H9 (cell line): ENCODE results near the gene LRMDA. TPM values are rescaled to one million over a fixed set of nuclear protein-coding genes. Genes with fewer than 3 reads are reported as not detected.

Experiments
- DNase-seq: peaks from one replicate; pipeline ENCODE4 v3.0.0-alpha.2; 2017
- H2AFZ ChIP-seq: one replicate; pipeline ENCODE4 v1.6.1; 2013; ENCODE audit warnings: mild to moderate bottlenecking, low read length, control low read depth, moderate library complexity
- H2AK5ac ChIP-seq: 2 replicates; pipeline ENCODE4 v1.6.1; 2013; ENCODE audit warnings: low read length, control low read depth, mixed read lengths; ENCODE audit not compliant: insufficient read length
- H2BK120ac ChIP-seq: one replicate; pipeline ENCODE4 v1.6.1; 2013; ENCODE audit warnings: low read depth, mild to moderate bottlenecking, low read length, control low read depth, inconsistent platforms; ENCODE audit not compliant: poor library complexity, severe bottlenecking
- H2BK12ac ChIP-seq: 2 replicates; pipeline ENCODE4 v1.6.1; 2013; ENCODE audit warnings: low read length, control low read depth, mixed read lengths, low read depth; ENCODE audit not compliant: insufficient read length
- H2BK15ac ChIP-seq: 2 replicates; pipeline ENCODE4 v1.6.1; 2013; ENCODE audit warnings: low read depth, low read length, control low read depth
- H2BK20ac ChIP-seq: one replicate; pipeline ENCODE4 v1.6.1; 2013; ENCODE audit warnings: low read depth, mild to moderate bottlenecking, low read length, control low read depth, inconsistent platforms; ENCODE audit not compliant: poor library complexity, severe bottlenecking
- H2BK5ac ChIP-seq: 2 replicates; pipeline ENCODE4 v1.6.1; 2013; ENCODE audit warnings: low read length, control low read depth, mixed read lengths; ENCODE audit not compliant: insufficient read length
- H3K14ac ChIP-seq: 2 replicates; pipeline ENCODE4 v1.6.1; 2013; ENCODE audit warnings: low read length, control low read depth; ENCODE audit not compliant: insufficient read depth
- H3K18ac ChIP-seq: 2 replicates; pipeline ENCODE4 v1.6.1; 2013; ENCODE audit warnings: low read depth, mild to moderate bottlenecking, mixed read lengths, low read length, control low read depth; ENCODE audit not compliant: insufficient read length
- H3K23ac ChIP-seq: 2 replicates; pipeline ENCODE4 v1.6.1; 2013; ENCODE audit warnings: low read length, control low read depth, mixed read lengths, low read depth; ENCODE audit not compliant: insufficient read length
- H3K23me2 ChIP-seq: 2 replicates; pipeline ENCODE4 v1.6.1; 2013; ENCODE audit warnings: low read depth, mild to moderate bottlenecking, mixed read lengths, low read length, control low read depth; ENCODE audit not compliant: insufficient read length, poor library complexity, severe bottlenecking
- H3K27ac ChIP-seq: 2 replicates; pipeline ENCODE4 v1.5.1; 2013; ENCODE audit warnings: low read length, control low read depth, mixed read lengths, low read depth; ENCODE audit not compliant: insufficient read length
- H3K27me3 ChIP-seq: 2 replicates; pipeline ENCODE4 v1.6.1; 2013; ENCODE audit warnings: low read length, control low read depth, inconsistent platforms; ENCODE audit not compliant: insufficient read depth
- H3K4ac ChIP-seq: 2 replicates; pipeline ENCODE4 v1.6.1; 2013; ENCODE audit warnings: low read depth, mild to moderate bottlenecking, control low read depth, inconsistent platforms, low read length, moderate library complexity
- H3K4me1 ChIP-seq: 2 replicates; pipeline ENCODE4 v1.6.1; 2013; ENCODE audit warnings: low read length, control low read depth, inconsistent platforms; ENCODE audit not compliant: insufficient read depth
- H3K4me2 ChIP-seq: 2 replicates; pipeline ENCODE4 v1.6.1; 2013; ENCODE audit warnings: low read length, control low read depth, mixed read lengths; ENCODE audit not compliant: insufficient read length, insufficient read depth
- H3K56ac ChIP-seq: 2 replicates; pipeline ENCODE4 v1.6.1; 2013; ENCODE audit warnings: low read depth, mild to moderate bottlenecking, mixed read lengths, low read length, control low read depth; ENCODE audit not compliant: insufficient read length
- H3K79me1 ChIP-seq: 2 replicates; pipeline ENCODE4 v1.6.1; 2013; ENCODE audit warnings: low read depth, mild to moderate bottlenecking, moderate library complexity, low read length, control low read depth, inconsistent platforms; ENCODE audit not compliant: insufficient read depth, poor library complexity, severe bottlenecking
- H3K79me2 ChIP-seq: 2 replicates; pipeline ENCODE4 v1.6.1; 2013; ENCODE audit warnings: low read length, control low read depth, inconsistent platforms; ENCODE audit not compliant: insufficient read depth
- H3K9ac ChIP-seq: 2 replicates; pipeline ENCODE4 v1.6.1; 2013; ENCODE audit warnings: low read length, control low read depth, mixed read lengths; ENCODE audit not compliant: insufficient read length; ENCODE audit errors: extremely low read depth
- H3K9me3 ChIP-seq: one replicate; pipeline ENCODE4 v1.6.1; 2013; ENCODE audit warnings: low read depth, low read length, inconsistent platforms; ENCODE audit not compliant: control insufficient read depth
- H3T11ph ChIP-seq: one replicate; pipeline ENCODE4 v1.6.1; 2013; ENCODE audit warnings: mild to moderate bottlenecking, low read length, control low read depth, inconsistent platforms
- H4K20me1 ChIP-seq: one replicate; pipeline ENCODE4 v1.6.1; 2013; ENCODE audit not compliant: control insufficient read depth, insufficient read length, insufficient read depth
- H4K5ac ChIP-seq: 2 replicates; pipeline ENCODE4 v1.6.1; 2013; ENCODE audit warnings: low read depth, mild to moderate bottlenecking, mixed read lengths, low read length, control low read depth; ENCODE audit not compliant: insufficient read length
- H4K8ac ChIP-seq: replicated peaks from 2 replicates; pipeline ENCODE4 v1.6.1; 2013; ENCODE audit warnings: low read length, control low read depth, mixed read lengths, low read depth; ENCODE audit not compliant: insufficient read length
- H4K91ac ChIP-seq: 2 replicates; pipeline ENCODE4 v1.6.1; 2013; ENCODE audit warnings: low read depth, mild to moderate bottlenecking, moderate library complexity, mixed read lengths, low read length, control low read depth; ENCODE audit not compliant: insufficient read length
- H3K27ac Mint-ChIP-seq, 3 experiments: 2 replicates in 2 of 3; 3 replicates in 1 of 3; pipeline ENCODE4 v1.8.0; 2020 to 2021; ENCODE audit warnings: mixed read lengths in 3 of 3, mild to moderate bottlenecking in 1 of 3, moderate library complexity in 1 of 3
- H3K27me3 Mint-ChIP-seq: 2 replicates; pipeline ENCODE4 v1.8.0; 2021; ENCODE audit warnings: low read depth, mild to moderate bottlenecking, moderate library complexity, mixed read lengths
- H3K36me3 Mint-ChIP-seq, 3 experiments: 2 replicates in 2 of 3; 3 replicates in 1 of 3; pipeline ENCODE4 v1.8.0; 2020 to 2021; ENCODE audit warnings: low read depth in 3 of 3, mixed read lengths in 3 of 3; ENCODE audit not compliant: insufficient read depth in 1 of 3
- H3K4me1 Mint-ChIP-seq, 2 experiments: 2 replicates each; pipeline ENCODE4 v1.8.0; 2020; ENCODE audit warnings: mixed read lengths in 2 of 2
- H3K4me3 Mint-ChIP-seq, 2 experiments: 2 replicates in 1 of 2; 3 replicates in 1 of 2; pipeline ENCODE4 v1.8.0; 2020 to 2021; ENCODE audit warnings: mild to moderate bottlenecking in 2 of 2, mixed read lengths in 2 of 2, moderate library complexity in 1 of 2
- H3K9me3 Mint-ChIP-seq, 2 experiments: 2 replicates in 1 of 2; 3 replicates in 1 of 2; pipeline ENCODE4 v1.8.0; 2020; ENCODE audit warnings: mild to moderate bottlenecking in 2 of 2, mixed read lengths in 2 of 2, moderate library complexity in 1 of 2
- CTCF ChIP-seq: fragments of 200-600 bp; sonication (generic); conservative IDR thresholded peaks from 3 replicates; pipeline ENCODE4 v1.8.0; 2021; ENCODE audit warnings: antibody characterized with exemption, mild to moderate bottlenecking
- WGBS: extraction: QIAGEN DNeasy Blood & Tissue Kit; methylation state at CpG from one replicate; pipeline ENCODE4 v1.1.7; 2013; ENCODE audit warnings: missing lambda C conversion rate, low lambda C conversion rate, mixed read lengths; ENCODE audit not compliant: insufficient read length; ENCODE audit errors: extremely low coverage; 5-methylcytosine and 5-hydroxymethylcytosine counted together
- total RNA-seq: library from RNA; stranded (reverse); gene quantifications from 2 replicates; pipeline ENCODE4 v1.2.1, GENCODE V29; 2021

The LRMDA gene
- total RNA-seq, 1 experiment from 2014 or later, result 1.8 TPM

GRCh38 chr10:76285012-76285411, 853.6 kb downstream of the LRMDA start:
- H3K18ac ChIP-seq, result no peak overlapping the region
- H2BK5ac ChIP-seq, result no peak overlapping the region
- no peak for TF ChIP-seq CTCF
- H3K27me3 Mint-ChIP-seq, result peaks cover 1% of the 10 kb centered on the region; the same call in 1 of the 2 replicates
- H3K36me3 Mint-ChIP-seq, result peaks cover 0 to 11% (median 2%) of the 10 kb centered on the region in 3 experiments; a peak in 5 of 7 replicates
- H4K91ac ChIP-seq, result no peak overlapping the region
- H3K4me1 Mint-ChIP-seq, result peaks cover 4 to 8% of the 10 kb centered on the region in 2 experiments; a peak in 2 of 4 replicates
- no peak overlapping the region for H4K5ac ChIP-seq
- H3K27me3 ChIP-seq, result no peaks in the 10 kb centered on the region
- H3K4me2 ChIP-seq, result no peak overlapping the region
- H2BK12ac ChIP-seq, result no peak overlapping the region
- no peaks in the 10 kb centered on the region for H3K23me2 ChIP-seq
- no CpG with 5 or more reads among the region's 1 CpG for WGBS
- no peaks in the 10 kb centered on the region for H3K9me3 ChIP-seq
- no peak overlapping the region for H2BK15ac ChIP-seq
- H3T11ph ChIP-seq, result no peak overlapping the region
- peaks cover 2% of the 10 kb centered on the region; the same call in 1 of the 2 replicates for H3K4me1 ChIP-seq
- H3K23ac ChIP-seq, result no peak overlapping the region
- H3K14ac ChIP-seq, result no peak overlapping the region
- no peak overlapping the region for H2AFZ ChIP-seq
- H3K9me3 Mint-ChIP-seq, result peaks cover 4 to 9% of the 10 kb centered on the region in 2 experiments; a peak in 4 of 5 replicates
- DNase-seq, result no peak
- no peak overlapping the region for H2BK20ac ChIP-seq
- H3K4me3 Mint-ChIP-seq, result no peak overlapping the region
- no peak overlapping the region for H3K4ac ChIP-seq
- no peaks in the 10 kb centered on the region for H4K20me1 ChIP-seq
- H3K79me2 ChIP-seq, result no peaks in the 10 kb centered on the region
- H4K8ac ChIP-seq, result no peak overlapping the region
- H2AK5ac ChIP-seq, result no peak overlapping the region
- no peak overlapping the region for H2BK120ac ChIP-seq
- no peak overlapping the region for H3K9ac ChIP-seq
- no peaks in the 10 kb centered on the region for H3K79me1 ChIP-seq
- H3K56ac ChIP-seq, result no peak overlapping the region
- H3K27ac ChIP-seq, result no peak overlapping the region
- H3K27ac Mint-ChIP-seq, result no peak overlapping the region
